ENCODE results near the gene TMEM121.

- TF ChIP-seq SMC3 (IDR thresholded peaks at IDR 0.05; ENCODE audit: low read depth, low read length): no peak
- TF ChIP-seq EZH2phosphoT487 (IDR thresholded peaks at IDR 0.05; ENCODE audit: borderline replicate concordance, low read depth): no peak
- TF ChIP-seq ELF1 (IDR thresholded peaks at IDR 0.05): no peak
- TF ChIP-seq MAX (IDR thresholded peaks at IDR 0.05; ENCODE audit: low read depth): no peak
- TF ChIP-seq RXRA (IDR thresholded peaks at IDR 0.05; ENCODE audit: borderline replicate concordance, low read depth): no peak
- TF ChIP-seq CTCF (IDR thresholded peaks at IDR 0.05): no peak
- TF ChIP-seq POLR2AphosphoS5 (IDR thresholded peaks at IDR 0.05; ENCODE audit: low read depth, low read length): no peak
- TF ChIP-seq TAF1 (IDR thresholded peaks at IDR 0.05; ENCODE audit: borderline replicate concordance, low read depth, low read length): no peak
Observed at GRCh38 chr14:105496831-105497591, 29.4 kb upstream of the TMEM121 start.

Measured in SK-N-SH (cell line).